Esophagus squamous epithelium (tissue), 5 donors: ENCODE measurements around the gene SPG21. TPM values are rescaled to one million over a fixed set of nuclear protein-coding genes. Genes with fewer than 3 reads are reported as not detected.
"Not testable (repeated sequence)": the region's sequence is repeated elsewhere in the genome, so short reads cannot be mapped to it uniquely, and the experiment has no call there.

ENCODE experiments used
- DNase-seq: peaks from one replicate; lab custom pipeline; 2025; lab: John Stamatoyannopoulos, UW
- H3K27ac ChIP-seq, 4 donors: fragments of 200-600 bp; sonication (generic); one replicate each; pipeline ENCODE4 v1.5.1; 2016 to 2019; ENCODE audit warnings: mild to moderate bottlenecking in 1 of 4
- H3K27me3 ChIP-seq, 4 donors: fragments of 200-600 bp; sonication (generic); 1 replicate in 3 of 4; 2 replicates in 1 of 4; pipeline versions ENCODE4 v1.5.1 to v1.6.0; 2017 to 2021; ENCODE audit warnings: antibody characterized with exemption in 1 of 4
- H3K36me3 ChIP-seq, 3 donors: fragments of 200-600 bp; sonication (generic); one replicate each; pipeline ENCODE4 v1.5.1; 2016 to 2019
- H3K4me1 ChIP-seq, 3 donors: fragments of 200-600 bp; sonication (generic); one replicate each; pipeline ENCODE4 v1.5.1; 2017 to 2019
- H3K4me3 ChIP-seq, 4 donors: fragments of 200-600 bp; sonication (generic); 1 replicate in 3 of 4; 2 replicates in 1 of 4; pipeline ENCODE4 v1.5.1; 2016 to 2019; ENCODE audit warnings: mild to moderate bottlenecking in 2 of 4, moderate library complexity in 1 of 4
- H3K9me3 ChIP-seq, 3 donors: fragments of 200-600 bp; sonication (generic); one replicate each; pipeline ENCODE4 v1.5.1; 2016 to 2019
- POLR2A ChIP-seq, 4 donors: fragments of 450-650 bp; IDR thresholded peaks; one replicate each; pipeline ENCODE4 v1.6.1; 2017; ENCODE audit warnings: antibody characterized with exemption in 4 of 4, mild to moderate bottlenecking in 4 of 4, moderate library complexity in 3 of 4
- WGBS, 2 donors: methylation state at CpG; one replicate each; pipeline ENCODE4 v1.1.5; 2018; 5-methylcytosine and 5-hydroxymethylcytosine counted together
- intact Hi-C: fragments of 100-400 bp; cut with DNase I; formaldehyde crosslinking; loops from one replicate; pipeline ENCODE4 v1.15.0; 2022
- total RNA-seq, 4 donors: library from RNA; depleted of rRNA; stranded (reverse); fragments of >200 nt; gene quantifications; one replicate each; pipeline ENCODE4 v1.1.0, GENCODE V29; 2016
- TF ChIP-seq, protein P1 (sequence below), 6 experiments: fragments of 450-650 bp in 4 of 6; fragments of 200-600 bp in 2 of 6; sonication (generic) in 2 of 6; IDR thresholded peaks; one replicate each; pipeline ENCODE4 v1.5.1; 2016 to 2019; ENCODE audit warnings: antibody characterized with exemption in 6 of 6, mild to moderate bottlenecking in 4 of 6, moderate library complexity in 4 of 6
- donor health status: DM: yes; HTN: yes; CAD: no.

Gene SPG21
- total RNA-seq, 4 donors from 2014 or later = 41.3 to 67.3 (median 59.6) TPM

DNA sequence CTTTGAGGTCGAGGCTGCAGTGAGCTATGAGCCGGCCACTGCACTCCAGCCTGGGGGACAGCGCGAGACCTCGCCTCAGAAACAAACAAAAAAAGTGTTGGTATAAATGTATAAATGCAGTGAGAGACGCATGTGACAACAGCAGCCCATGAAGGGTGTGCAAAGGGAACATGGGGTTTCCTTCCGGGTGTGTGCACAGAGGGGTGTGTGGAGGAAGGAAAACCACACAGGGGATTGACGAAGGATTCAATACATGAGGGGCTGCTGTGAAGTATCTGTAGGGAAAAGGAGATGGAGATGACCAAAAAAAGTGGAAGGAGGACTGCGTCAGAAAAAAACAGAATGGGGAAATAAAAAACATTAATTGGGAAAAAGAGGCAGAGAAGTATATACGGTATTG, 38.6 kb upstream of the SPG21 start:
- intact Hi-C loops = no loop called here
- WGBS, 2 donors = 30 to 42% methylated on average over 10 of the region's 10 CpGs
- Histone ChIP-seq H3K9me3 (no peaks in the 10 kb centered on the region), H3K36me3 (peaks cover 0 to 32% (median 6%) of the 10 kb centered on the region in 3 donors), H3K27ac (peak overlapping the region in 2 of 4 donors; percentile 7 to 82), H3K4me3 (peak overlapping the region; percentile 73 to 98 (median 84)), H3K27me3 (no peaks in the 10 kb centered on the region), H3K4me1 (peaks cover 11 to 36% (median 13%) of the 10 kb centered on the region in 3 donors)
- TF ChIP-seq, protein P1, sequence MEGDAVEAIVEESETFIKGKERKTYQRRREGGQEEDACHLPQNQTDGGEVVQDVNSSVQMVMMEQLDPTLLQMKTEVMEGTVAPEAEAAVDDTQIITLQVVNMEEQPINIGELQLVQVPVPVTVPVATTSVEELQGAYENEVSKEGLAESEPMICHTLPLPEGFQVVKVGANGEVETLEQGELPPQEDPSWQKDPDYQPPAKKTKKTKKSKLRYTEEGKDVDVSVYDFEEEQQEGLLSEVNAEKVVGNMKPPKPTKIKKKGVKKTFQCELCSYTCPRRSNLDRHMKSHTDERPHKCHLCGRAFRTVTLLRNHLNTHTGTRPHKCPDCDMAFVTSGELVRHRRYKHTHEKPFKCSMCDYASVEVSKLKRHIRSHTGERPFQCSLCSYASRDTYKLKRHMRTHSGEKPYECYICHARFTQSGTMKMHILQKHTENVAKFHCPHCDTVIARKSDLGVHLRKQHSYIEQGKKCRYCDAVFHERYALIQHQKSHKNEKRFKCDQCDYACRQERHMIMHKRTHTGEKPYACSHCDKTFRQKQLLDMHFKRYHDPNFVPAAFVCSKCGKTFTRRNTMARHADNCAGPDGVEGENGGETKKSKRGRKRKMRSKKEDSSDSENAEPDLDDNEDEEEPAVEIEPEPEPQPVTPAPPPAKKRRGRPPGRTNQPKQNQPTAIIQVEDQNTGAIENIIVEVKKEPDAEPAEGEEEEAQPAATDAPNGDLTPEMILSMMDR (IDR thresholded peaks at IDR 0.05) = no peak
- TF ChIP-seq POLR2A (IDR thresholded peaks at IDR 0.05) = no peak
- DNase-seq = no peak

DNA sequence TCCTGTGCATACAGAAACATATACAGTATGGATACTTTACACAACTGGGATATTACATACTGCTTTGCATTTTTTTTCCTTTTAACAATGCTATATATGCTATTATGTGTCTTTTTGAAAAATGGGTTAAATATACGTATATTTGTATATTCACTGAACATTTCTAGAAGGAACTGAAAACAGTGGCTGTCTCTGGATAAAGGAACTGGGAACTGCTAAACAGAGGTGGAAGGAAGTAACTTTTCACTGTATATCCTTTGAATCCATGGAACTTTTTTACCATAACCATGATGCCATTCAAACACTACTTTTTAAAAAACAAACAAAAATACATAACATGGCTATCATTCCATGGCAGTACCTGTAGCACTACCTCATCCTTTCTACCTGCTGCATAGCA, 37.9 kb upstream of the SPG21 start:
- peaks cover 0 to 40% (median 6%) of the 10 kb centered on the region in 3 donors for H3K36me3 ChIP-seq
- no peak overlapping the region for H3K27ac ChIP-seq
- H3K4me1 ChIP-seq = peaks cover 8 to 30% (median 10%) of the 10 kb centered on the region in 3 donors
- TF ChIP-seq, protein P1 (IDR thresholded peaks at IDR 0.05) = no peak
- TF ChIP-seq POLR2A (IDR thresholded peaks at IDR 0.05) = no peak
- WGBS, 2 donors = 52 to 65% methylated on average over 1 of the region's 1 CpG
- H3K27me3 ChIP-seq = no peaks in the 10 kb centered on the region
- DNase-seq = no peak
- intact Hi-C loops = no loop called here
- no peaks in the 10 kb centered on the region for H3K9me3 ChIP-seq
- H3K4me3 ChIP-seq = peak overlapping the region in 1 of 4 donors; percentile 87

DNA sequence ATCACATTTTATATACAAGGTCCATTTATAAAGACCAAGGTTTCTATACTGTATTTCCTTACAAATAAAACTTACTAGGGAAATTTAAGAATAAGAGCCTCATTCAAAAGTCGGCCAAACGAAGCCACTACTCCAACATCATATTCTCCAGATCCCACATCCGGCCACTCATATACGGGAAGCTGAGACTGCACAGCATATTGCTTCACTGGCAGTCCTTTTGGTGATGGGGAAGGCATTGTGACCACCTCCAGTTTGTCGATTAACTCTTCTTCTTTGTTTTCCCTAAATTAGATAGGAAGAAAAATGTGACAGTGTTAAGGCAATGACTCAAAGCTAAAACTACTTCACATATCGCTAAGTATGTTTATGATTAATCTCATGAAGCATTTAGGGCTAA, 37.0 kb upstream of the SPG21 start:
- H3K27ac ChIP-seq = no peak overlapping the region
- no peaks in the 10 kb centered on the region for H3K27me3 ChIP-seq
- H3K4me1 ChIP-seq = peaks cover 8 to 30% (median 10%) of the 10 kb centered on the region in 3 donors
- TF ChIP-seq, protein P1 (IDR thresholded peaks at IDR 0.05) = no peak
- TF ChIP-seq POLR2A (IDR thresholded peaks at IDR 0.05) = no peak
- DNase-seq = no peak
- WGBS, 2 donors = 86 to 88% methylated on average over 6 of the region's 6 CpGs
- intact Hi-C loops = no loop called here
- peaks cover 0 to 48% (median 6%) of the 10 kb centered on the region in 3 donors for H3K36me3 ChIP-seq
- no peak overlapping the region for H3K4me3 ChIP-seq
- H3K9me3 ChIP-seq = no peaks in the 10 kb centered on the region

DNA sequence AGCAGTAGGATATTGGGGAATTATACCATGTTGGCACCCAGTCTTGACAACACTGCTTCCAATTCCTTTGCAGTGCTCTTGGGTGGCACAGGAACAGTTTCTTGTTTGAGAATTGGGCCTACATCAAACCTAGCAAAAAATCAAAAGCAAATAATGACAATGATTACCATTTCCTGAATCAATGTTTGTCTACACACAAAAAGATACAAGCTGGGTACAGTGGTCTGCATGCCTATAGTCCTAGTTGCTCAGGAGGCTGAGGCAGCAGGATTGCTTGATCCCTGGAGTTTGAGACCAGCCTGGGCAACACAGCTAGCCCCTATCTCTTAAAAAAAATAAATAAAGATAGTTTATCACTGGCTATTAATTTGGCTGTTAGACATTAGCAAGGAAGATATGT, 31.8 kb upstream of the SPG21 start:
- TF ChIP-seq, protein P1 (IDR thresholded peaks at IDR 0.05) = no peak
- TF ChIP-seq POLR2A (IDR thresholded peaks at IDR 0.05) = no peak
- H3K27ac ChIP-seq = no peak overlapping the region
- intact Hi-C loops = no loop called here
- H3K4me1 ChIP-seq = no peaks in the 10 kb centered on the region
- no peaks in the 10 kb centered on the region for H3K9me3 ChIP-seq
- no peak for DNase-seq
- H3K36me3 ChIP-seq = peaks cover 0 to 97% (median 3%) of the 10 kb centered on the region in 3 donors
- H3K27me3 ChIP-seq = no peaks in the 10 kb centered on the region
- H3K4me3 ChIP-seq = no peak overlapping the region

DNA sequence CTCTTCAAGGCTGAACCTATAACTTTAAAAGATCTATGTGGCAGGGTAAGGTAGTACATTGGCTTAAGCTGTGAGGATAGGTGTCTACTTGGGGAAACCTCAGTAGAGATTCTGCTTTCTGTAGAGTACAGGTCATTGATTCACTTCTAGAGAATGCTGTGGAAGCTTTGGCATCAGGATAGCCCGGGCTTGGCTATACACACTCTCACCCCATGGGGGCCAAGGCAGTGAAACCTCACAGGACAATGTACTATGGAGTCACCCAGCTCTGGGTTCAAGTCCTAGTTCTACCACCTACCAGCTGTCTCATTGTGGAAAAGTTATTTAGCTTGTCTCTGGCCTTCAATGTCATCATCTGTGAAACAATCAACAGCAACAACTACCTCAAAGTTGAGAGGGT, 30.7 kb upstream of the SPG21 start:
- H3K4me3 ChIP-seq = no peak overlapping the region
- DNase-seq = no peak
- TF ChIP-seq, protein P1 (IDR thresholded peaks at IDR 0.05) = no peak
- TF ChIP-seq POLR2A (IDR thresholded peaks at IDR 0.05) = no peak
- H3K36me3 ChIP-seq = peaks cover 0 to 97% (median 3%) of the 10 kb centered on the region in 3 donors
- WGBS, 2 donors = 56 to 100% methylated on average over 1 of the region's 1 CpG
- no peak overlapping the region for H3K27ac ChIP-seq
- no peaks in the 10 kb centered on the region for H3K9me3 ChIP-seq
- H3K4me1 ChIP-seq = no peaks in the 10 kb centered on the region
- H3K27me3 ChIP-seq = no peaks in the 10 kb centered on the region
- intact Hi-C loops = no loop called here

DNA sequence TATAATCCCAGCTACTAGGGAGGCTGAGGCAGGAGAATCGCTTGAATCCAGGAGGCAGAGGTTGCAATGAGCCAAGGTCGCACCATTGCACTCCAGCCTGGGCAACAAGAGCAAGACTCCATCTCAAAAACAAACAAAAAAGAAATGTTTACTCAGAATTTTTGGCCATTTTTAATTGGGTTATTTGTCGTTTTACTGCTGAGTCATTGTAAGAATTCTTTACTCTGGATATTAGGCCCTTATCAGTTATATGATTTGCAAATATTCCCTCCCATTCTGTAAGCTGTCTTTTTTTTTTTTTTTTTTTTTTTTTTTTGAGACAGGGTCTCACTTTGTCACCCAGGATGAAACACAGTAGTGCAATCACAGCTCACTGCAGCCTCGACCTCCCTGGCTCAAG, 21.5 kb upstream of the SPG21 start:
- H3K27ac ChIP-seq, H3K4me1 ChIP-seq, DNase-seq, H3K4me3 ChIP-seq, H3K9me3 ChIP-seq, H3K27me3 ChIP-seq, intact Hi-C loops: not testable (repeated sequence)
- peaks cover 10 to 73% (median 15%) of the 10 kb centered on the region in 3 donors for H3K36me3 ChIP-seq
- WGBS, 2 donors = 72 to 83% methylated on average over 4 of the region's 4 CpGs
